ENCODE results near the gene RDH5. TPM values are rescaled to one million over a fixed set of nuclear protein-coding genes. Genes with fewer than 3 reads are reported as not detected.
"Not testable (repeated sequence)": the region's sequence is repeated elsewhere in the genome, so short reads cannot be mapped to it uniquely, and the experiment has no call there.

The RDH5 gene
- polyA plus RNA-seq, 4 donors: 18.7 to 39.4 (median 30.1) TPM

DNA sequence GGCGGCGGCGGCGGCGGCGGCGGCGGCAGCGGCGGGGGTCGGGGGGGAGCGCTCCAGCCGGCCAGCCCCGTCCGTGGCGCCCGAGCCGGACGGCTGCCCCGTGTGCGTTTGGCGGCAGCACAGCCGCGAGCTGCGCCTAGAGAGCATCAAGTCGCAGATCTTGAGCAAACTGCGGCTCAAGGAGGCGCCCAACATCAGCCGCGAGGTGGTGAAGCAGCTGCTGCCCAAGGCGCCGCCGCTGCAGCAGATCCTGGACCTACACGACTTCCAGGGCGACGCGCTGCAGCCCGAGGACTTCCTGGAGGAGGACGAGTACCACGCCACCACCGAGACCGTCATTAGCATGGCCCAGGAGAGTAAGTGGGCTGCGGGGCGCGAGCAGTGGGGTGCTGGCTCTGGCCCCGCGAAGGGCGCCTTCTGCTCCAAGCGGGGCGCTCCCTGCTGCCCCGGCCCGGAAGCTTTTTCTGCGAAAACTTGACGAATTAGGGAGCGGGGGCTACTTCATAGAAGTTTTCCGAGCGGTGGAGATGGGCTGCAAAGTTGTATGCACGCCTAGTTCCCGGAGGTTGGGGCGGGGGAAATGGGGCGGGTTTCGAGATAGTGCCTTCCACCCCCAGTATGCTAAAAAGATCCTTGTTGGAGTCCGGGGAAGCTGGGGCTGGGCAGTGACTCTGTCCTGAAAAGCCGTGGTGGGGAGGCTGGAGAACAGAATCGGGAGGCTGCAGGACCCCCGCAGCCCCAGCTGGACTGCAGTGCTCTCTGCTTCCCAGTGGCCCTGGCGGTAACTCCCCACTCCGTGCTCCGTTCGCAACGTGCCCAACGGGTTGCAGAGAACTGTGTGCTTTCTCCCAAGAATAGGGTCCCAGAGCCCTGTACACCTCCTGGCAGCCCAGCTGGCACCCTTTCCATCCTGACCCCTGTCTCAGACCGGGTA, 23.5 kb downstream of the RDH5 start:
- DNase-seq (ENCODE audit: low read depth in 4 of 4, low spot score in 2 of 4): no peak

DNA sequence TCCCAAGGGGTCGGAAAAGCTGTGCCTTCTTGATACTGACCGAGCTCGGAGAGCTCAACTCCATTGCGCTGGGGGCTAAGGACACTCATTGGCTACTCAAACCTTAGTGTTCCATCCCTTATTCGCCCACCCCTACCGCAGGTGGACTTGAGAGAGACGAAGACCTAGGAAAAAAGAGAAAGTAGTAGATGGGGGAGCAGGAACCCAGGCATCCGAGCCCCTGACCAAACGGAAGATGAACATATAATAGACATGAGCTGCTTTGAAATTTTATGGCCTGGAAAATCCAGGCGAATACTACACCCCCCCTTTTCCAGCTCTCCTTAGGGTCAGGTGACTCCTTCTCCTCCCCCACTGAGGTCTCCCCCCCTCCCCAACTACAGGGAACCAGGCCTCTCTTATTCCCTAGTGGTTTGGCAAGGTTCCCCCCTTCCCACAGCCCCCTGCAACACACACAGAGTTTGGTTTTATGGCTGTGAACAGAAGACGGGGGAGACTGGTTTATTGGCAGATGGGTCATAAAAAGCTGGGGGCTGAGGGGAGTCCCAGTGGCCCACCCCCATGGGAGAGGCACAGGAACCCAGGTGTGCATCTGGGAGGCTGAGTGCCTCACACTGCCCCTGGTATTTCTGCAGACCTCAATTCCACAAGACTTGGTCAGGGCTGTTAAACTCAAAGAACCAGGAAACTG, 24.3 kb downstream of the RDH5 start:
- DNase-seq (ENCODE audit: low read depth in 4 of 4, low spot score in 2 of 4): no peak

DNA sequence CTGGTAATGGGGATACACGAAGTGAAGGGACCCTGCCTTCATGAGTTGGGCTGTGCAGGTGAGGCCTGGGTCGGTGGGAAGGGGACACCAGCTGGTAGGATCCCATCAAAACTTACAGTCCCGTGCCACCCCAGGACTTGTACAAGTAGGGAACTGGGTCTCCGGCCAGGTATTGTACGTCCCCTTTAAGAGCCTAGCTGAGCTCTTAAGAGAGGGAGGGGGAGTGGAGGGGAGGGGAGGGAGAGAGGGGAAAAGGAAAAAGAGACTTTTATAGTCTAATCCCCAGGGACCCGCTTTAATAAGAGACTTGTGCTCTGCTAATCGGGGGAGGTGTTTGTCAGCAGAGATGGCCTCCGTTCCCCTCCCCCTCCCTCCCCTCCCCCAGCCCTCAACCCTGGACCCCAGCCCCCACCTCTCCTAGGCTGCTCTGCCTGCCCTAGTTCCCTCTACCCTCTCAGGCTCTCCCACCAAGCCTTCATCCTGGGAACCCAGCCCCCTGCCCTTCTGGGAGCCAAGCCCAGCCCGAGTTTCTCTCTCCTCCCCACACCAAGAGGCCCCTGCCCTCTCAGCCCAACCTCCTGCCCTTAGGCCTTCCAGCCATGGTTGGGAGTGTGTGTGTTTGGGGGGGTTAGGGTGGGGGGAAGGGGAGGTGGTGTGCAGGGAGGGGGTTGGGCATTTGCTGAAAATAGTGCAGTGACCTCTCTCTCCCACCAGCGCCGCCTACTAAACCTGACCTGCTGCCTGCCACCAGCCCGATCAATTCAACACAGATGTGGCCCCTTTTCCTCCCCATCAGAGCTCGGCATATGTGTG, 25.4 kb downstream of the RDH5 start:
- DNase-seq (ENCODE audit: low read depth in 4 of 4, low spot score in 2 of 4): peak in 1 of 4 donors; percentile 79

DNA sequence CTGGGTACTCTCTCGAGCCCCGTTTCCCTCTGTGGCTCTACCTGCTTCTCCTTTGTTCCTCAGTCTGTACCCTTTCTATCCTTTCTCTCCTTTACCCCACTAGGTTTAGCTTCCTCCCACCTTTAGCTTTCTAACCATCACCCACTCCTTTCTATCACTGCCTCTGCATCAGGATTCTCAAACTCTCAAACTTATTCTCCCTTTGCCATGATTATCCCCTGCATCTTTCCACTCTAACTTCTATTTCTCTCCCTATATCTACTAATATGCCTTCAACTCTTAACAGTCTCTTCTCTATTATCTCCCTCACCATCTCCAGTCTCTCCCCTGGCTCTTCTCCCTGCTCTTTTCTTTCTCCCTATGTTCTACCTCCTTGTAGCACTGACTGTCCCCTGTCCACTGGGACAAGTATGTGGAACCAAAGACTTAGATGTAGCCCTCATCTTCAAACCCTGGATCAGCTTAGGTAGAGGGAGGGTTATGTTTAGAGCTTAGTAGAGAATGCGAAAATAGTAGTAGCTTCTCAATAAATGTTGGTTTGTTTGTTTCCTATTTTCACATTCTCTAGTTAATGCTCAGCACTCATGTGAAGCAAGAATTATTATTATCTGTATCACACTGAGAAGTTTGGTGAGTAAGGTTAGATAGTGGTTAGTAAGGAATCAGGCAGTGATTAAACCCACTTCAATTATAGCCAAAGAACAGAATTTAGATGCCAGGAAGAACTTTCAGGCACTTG, 26.1 kb downstream of the RDH5 start:
- no peak for DNase-seq (ENCODE audit: low read depth in 4 of 4, low spot score in 2 of 4)

DNA sequence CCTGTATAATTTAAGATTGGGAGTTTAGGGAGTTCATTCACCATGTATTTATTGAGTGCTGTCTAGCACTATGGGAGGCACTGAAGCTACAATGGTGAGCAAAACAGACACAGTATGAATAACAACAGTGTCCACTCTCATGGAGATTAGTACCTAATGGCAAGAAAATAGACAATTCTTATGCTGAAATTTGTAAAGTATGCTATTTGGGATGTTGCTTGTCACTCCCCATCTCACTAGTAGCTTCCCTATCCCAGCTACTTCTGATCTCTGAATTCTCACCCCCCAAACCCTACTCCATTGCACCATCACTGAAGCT, 26.7 kb downstream of the RDH5 start:
- DNase-seq (ENCODE audit: low read depth in 4 of 4, low spot score in 2 of 4): no peak

DNA sequence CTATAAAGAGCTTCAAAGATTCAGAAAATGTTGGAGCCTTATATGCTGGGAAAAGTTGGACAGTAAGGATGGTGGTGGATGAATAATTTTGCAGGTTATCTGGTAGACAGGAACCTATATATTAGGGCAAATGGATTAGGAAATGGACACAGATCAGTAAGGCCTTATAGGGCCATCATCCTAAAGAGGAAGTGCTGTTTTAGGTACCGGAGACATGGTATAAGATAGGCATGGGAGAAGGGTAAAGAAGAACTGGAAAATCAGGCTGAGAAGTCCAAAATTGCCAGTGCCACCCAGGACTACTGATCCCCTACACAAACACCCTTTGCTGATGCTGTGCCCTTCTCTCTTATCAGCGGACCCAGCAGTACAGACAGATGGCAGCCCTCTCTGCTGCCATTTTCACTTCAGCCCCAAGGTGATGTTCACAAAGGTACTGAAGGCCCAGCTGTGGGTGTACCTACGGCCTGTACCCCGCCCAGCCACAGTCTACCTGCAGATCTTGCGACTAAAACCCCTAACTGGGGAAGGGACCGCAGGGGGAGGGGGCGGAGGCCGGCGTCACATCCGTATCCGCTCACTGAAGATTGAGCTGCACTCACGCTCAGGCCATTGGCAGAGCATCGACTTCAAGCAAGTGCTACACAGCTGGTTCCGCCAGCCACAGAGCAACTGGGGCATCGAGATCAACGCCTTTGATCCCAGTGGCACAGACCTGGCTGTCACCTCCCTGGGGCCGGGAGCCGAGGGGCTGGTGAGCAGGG, 28.2 kb downstream of the RDH5 start:
- DNase-seq (ENCODE audit: low read depth in 4 of 4, low spot score in 2 of 4): no peak

DNA sequence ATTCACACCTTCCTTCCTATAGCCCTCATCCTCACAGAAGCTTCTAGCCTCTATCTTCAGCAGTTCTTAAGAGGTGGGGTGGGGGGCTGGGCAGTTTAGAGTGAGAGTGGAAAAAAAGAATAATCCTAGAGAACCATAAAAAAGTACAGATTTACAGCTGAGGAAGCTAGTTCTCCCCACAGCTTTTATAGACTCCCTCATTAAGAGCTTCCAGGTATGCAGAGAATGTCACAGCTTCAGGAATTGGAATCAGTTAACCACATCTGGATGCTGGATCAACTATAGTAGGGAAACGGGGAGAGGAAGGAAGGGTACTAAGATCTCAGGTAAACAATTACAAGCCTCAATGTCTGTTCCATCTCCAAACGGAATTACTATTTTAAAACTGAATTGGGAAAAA, 35.1 kb downstream of the RDH5 start:
- no peak for DNase-seq (ENCODE audit: low read depth in 4 of 4, low spot score in 2 of 4)

DNA sequence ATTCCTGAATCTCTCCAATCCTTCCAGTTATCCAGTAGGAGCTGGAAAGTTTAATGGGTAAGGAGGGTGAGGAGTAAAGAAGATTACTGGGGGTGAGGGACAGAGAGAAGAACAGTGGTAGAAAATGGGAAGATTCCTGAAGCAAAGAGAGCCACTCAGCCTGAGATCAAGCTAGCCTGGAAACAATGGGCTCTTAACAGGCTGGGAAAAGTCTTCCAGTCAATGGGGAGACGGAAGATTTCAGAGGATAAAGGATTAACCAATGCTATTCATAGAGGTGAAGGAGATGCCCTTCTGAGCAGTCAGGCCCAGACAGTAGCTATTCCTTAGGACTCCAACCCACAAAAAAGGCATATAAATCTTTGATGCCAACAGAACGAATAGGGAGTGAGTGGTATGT, 37.5 kb downstream of the RDH5 start:
- no peak for DNase-seq (ENCODE audit: low read depth in 4 of 4, low spot score in 2 of 4)

DNA sequence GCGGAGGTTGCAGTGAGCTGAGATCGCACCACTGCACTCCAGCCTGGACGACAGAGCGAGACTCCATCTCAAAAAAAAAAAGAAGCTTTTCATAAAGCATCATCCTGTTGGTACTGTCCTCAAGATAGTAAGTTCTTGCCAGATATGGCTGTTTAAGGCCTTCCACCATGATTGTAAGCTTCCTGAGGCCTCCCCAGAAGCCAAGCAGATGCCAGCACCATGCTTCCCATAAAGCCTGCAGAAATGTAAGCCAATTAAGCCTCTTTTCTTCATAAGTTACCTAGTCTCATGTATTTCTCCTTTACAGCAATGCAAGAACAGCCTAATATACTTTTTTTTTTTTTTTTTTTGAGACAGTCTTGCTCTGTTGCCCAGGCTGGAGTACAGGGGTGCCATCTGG, 38.4 kb downstream of the RDH5 start:
- not testable (repeated sequence) for DNase-seq (ENCODE audit: low read depth in 4 of 4, low spot score in 2 of 4)

DNA sequence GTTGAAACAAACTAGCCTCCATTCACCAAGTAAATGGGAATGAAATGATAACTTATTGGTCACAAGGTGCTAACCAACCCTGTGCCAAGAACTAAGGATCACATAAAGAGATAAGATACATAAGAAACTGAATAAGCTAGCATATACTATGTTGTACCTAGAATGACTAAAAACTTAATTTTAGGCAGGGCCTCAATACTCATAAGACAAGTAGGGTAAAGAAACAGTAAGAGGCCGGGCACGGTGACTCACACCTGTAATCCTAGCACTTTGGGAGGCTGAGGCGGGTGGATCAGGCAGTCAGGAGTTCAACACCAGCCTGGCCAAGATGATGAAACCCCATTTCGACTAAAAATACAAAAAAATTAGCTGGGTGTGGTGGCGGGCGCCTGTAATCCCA, 40.5 kb downstream of the RDH5 start:
- no peak for DNase-seq (ENCODE audit: low read depth in 4 of 4, low spot score in 2 of 4)

DNA sequence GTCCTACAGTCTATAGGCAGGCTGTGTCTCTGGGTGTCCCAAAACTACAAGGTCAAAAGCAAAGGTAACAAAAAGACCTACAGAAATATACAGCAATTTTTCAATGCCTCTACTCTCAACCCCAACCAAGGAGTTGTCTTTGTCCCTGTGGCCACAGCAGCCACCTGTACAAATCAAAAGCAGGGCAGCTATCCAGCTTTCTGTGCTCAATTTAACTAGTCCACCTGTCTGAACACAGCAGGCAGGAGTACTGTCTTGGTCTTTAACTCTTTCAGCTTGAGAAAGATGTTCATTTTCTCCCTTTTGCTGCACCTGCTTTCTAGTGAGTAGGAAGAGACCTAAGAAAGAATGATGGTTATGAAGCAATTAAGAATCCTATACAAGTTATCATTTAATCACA, 42.5 kb downstream of the RDH5 start:
- no peak for DNase-seq (ENCODE audit: low read depth in 4 of 4, low spot score in 2 of 4)

DNA sequence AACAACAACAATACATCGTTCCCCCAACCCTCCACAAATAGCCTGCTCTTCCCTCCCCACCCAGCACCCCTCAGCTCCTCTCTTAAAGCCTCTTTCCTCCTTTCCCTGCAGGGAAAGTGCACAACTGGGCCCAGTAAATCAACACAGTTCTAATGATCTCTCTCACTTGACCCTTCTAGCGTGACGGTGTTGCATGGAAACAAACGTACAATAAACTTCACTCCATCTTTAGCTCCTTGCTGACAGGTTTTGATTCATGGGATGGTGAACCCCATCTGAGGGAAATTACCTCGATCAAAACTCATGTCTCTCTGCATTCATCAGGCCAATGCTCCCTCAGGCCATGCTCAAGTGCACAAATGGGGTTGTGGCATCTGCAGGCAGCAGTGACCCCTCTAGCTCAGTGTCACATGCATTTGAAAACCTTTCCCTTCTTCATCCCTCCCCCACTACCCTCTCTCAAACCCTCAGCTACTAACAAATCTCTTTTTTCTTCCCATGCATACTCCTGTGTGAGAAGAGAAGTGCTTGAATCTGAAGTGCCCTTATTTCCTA, 45.6 kb downstream of the RDH5 start:
- no peak for DNase-seq (ENCODE audit: low read depth in 4 of 4, low spot score in 2 of 4)

DNA sequence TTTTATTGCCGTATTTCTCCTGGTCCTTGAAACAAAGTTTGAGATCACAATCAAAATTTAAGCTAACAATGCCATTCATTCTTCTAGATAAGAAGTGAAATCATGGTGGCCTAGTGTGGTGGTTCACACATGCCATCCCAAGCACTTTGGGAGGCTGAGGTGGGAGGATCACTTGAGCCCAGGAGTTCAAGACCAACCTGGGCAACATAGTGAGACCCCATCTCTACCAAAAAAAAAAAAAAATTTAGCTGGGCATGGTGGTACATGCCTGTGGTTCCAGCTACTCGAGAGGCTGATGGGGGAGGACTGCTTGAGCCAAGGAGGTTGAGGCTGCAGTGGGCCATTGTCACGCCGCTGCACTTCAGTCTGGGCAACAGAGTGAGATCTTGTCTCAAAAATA, 47.0 kb downstream of the RDH5 start:
- no peak for DNase-seq (ENCODE audit: low read depth in 4 of 4, low spot score in 2 of 4)

DNA sequence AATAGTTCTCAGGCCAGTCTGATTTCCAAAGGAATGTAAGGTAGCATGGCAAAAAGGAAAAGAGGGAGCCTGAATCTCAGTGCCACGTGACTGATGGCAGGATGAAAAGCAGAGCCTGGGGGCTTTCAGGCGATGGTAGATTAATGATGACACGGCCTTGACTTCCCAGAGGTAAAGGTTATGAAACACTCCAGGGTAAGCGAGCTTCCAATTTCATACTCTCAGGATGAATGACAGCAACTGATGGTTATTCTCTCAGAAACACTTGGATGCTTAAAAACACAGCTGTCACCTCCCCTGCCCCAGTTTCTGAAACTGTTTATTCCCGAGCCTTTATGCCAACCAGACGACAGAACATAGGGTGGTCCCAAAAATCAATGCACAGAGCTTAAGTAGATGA, 51.5 kb downstream of the RDH5 start:
- no peak for DNase-seq (ENCODE audit: low read depth in 4 of 4, low spot score in 2 of 4)

Other genes with a start within 250 kb of the RDH5 start
- not detected for gene OR6C68, start 228.0 kb upstream of the RDH5 start, polyA plus RNA-seq (ENCODE audit: insufficient read length in 4 of 4)
- under 1 TPM in 1 of 4 donors, not detected in 3; 0.03 TPM for gene OR6C4, start 170.8 kb upstream of the RDH5 start, polyA plus RNA-seq (ENCODE audit: insufficient read length in 4 of 4)
- gene OR2AP1, start 147.9 kb upstream of the RDH5 start, polyA plus RNA-seq (ENCODE audit: insufficient read length in 4 of 4): not detected
- not detected for gene OR10P1, start 83.5 kb upstream of the RDH5 start, polyA plus RNA-seq (ENCODE audit: insufficient read length in 4 of 4)
- 10 to 100 TPM; 20.1 to 54.8 (median 33.9) TPM for gene ITGA7, start 12.5 kb upstream of the RDH5 start, polyA plus RNA-seq (ENCODE audit: insufficient read length in 4 of 4)
- 100 to 1,000 TPM; 115 to 162 (median 121) TPM for gene BLOC1S1, start 4.3 kb upstream of the RDH5 start, polyA plus RNA-seq (ENCODE audit: insufficient read length in 4 of 4)
- gene CD63, start 8.6 kb downstream of the RDH5 start, polyA plus RNA-seq (ENCODE audit: insufficient read length in 4 of 4): 100 to 1,000 TPM; 607 to 729 (median 660) TPM
- gene GDF11, start 22.7 kb downstream of the RDH5 start, polyA plus RNA-seq (ENCODE audit: insufficient read length in 4 of 4): 10 to 100 TPM; 18.2 to 29.2 (median 23.1) TPM
- 100 to 1,000 TPM in 3 of 4 donors, 10 to 100 TPM in 1; 98.8 to 156 (median 114) TPM for gene SARNP, start 97.3 kb downstream of the RDH5 start, polyA plus RNA-seq (ENCODE audit: insufficient read length in 4 of 4)
- 10 to 100 TPM; 27.9 to 37.4 (median 31.0) TPM for gene ORMDL2, start 97.6 kb downstream of the RDH5 start, polyA plus RNA-seq (ENCODE audit: insufficient read length in 4 of 4)
- 10 to 100 TPM; 40.0 to 51.0 (median 45.3) TPM for gene DNAJC14, start 109.2 kb downstream of the RDH5 start, polyA plus RNA-seq (ENCODE audit: insufficient read length in 4 of 4)
- 1 to 10 TPM in 2 of 4 donors, under 1 TPM in 2; 0.69 to 1.2 (median 1.0) TPM for gene MMP19, start 122.5 kb downstream of the RDH5 start, polyA plus RNA-seq (ENCODE audit: insufficient read length in 4 of 4)
- 10 to 100 TPM; 34.9 to 41.9 (median 36.4) TPM for gene PYM1, start 207.5 kb downstream of the RDH5 start, polyA plus RNA-seq (ENCODE audit: insufficient read length in 4 of 4)
- 10 to 100 TPM; 15.8 to 26.4 (median 21.8) TPM for gene DGKA, start 210.8 kb downstream of the RDH5 start, polyA plus RNA-seq (ENCODE audit: insufficient read length in 4 of 4)
- 1 to 10 TPM; 3.3 to 4.6 (median 4.2) TPM for gene PMEL, start 245.6 kb downstream of the RDH5 start, polyA plus RNA-seq (ENCODE audit: insufficient read length in 4 of 4)
- gene CDK2, start 246.4 kb downstream of the RDH5 start, polyA plus RNA-seq (ENCODE audit: insufficient read length in 4 of 4): 10 to 100 TPM; 52.0 to 75.1 (median 67.0) TPM

Data from left renal cortex interstitium (tissue), 4 donors.